ENCODE results near the gene GALNT18.
A peak's percentile ranks its signal among the peaks of the same experiment; 100 is the strongest.

The GALNT18 gene

DNA sequence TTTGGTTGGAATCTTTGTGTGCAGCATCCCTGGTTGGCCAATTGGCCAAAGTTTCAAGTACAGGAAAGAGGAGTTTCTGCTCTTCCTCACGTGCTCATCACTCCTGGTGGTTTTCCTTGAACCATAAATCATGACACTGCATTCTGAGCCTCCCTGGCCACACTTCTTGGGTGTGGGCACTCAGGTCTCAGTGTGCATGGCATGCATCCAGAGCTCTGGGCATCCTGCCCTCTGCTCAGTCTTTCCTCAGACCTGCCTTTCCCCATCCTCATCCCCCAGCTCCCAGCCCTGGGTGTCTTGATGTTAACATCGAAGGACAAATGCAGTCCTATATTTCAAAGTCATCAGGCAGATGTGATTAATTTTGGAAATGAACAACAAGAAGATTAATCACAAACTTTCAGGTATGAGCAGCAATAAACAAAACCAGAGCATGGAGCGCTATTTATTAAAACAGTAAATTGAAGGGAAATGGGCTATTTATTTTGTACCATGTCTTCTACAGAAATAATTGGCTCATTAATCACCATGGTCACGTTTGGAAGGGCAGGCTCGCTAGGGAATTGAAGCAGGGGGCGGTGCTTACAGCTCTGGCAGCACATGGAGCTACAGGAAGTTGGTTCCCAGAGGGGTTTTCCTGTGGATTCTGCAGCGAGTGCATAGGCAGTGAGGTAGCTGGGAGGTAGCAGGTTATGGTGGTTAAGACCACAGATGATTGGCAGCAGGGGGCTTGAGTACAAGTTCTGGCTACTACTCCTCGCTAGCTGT lies 358.4 kb downstream of the GALNT18 start:
- peak; percentile 14 for DNase-seq (ENCODE audit: extremely low read depth, low read depth)
- H3K4me3 ChIP-seq (replicated peaks; ENCODE audit: low read depth, low read length): no peak overlapping the region

DNA sequence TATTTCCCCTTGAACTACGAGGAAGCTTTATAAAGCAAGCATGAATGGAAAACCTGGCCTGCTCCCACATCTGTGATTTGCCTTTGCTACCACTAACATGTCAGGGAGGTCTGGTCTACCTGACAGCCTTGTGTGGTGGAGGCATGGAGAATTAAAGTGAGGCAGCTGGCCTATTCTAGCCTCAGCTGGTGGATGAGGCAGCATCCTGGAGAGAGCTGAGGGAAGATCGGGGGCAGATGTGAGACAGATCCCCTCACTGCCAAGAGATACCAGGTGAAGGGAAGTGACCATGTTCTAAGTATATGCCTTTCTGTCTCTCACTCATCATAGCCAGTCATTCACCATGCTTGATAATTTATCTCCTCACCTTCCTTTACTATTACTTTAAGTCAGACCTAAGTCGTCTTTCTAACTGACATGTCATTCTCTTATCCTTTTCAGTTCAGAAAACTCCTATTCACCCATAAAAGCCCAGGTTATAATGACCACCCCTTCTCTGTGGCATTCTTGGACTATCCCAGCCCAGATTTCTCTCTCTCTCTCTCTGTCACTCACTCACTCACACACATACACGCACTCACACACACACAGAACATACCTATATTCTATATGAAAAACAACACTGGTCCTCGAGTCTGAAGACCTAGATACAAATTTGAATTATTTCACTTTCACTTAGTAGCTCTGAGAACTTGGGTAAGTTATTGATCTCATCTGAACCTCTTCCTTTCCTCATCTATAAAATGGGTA lies 359.5 kb downstream of the GALNT18 start:
- H3K4me3 ChIP-seq (replicated peaks; ENCODE audit: low read depth, low read length): no peak overlapping the region
- DNase-seq (ENCODE audit: extremely low read depth, low read depth): no peak
- TF ChIP-seq, protein P1, sequence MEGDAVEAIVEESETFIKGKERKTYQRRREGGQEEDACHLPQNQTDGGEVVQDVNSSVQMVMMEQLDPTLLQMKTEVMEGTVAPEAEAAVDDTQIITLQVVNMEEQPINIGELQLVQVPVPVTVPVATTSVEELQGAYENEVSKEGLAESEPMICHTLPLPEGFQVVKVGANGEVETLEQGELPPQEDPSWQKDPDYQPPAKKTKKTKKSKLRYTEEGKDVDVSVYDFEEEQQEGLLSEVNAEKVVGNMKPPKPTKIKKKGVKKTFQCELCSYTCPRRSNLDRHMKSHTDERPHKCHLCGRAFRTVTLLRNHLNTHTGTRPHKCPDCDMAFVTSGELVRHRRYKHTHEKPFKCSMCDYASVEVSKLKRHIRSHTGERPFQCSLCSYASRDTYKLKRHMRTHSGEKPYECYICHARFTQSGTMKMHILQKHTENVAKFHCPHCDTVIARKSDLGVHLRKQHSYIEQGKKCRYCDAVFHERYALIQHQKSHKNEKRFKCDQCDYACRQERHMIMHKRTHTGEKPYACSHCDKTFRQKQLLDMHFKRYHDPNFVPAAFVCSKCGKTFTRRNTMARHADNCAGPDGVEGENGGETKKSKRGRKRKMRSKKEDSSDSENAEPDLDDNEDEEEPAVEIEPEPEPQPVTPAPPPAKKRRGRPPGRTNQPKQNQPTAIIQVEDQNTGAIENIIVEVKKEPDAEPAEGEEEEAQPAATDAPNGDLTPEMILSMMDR (IDR thresholded peaks at IDR 0.05; ENCODE audit: low read depth, low read length, missing control alignments): no peak

More for the DNA sequence above, 358.4 kb downstream of the GALNT18 start:
- TF ChIP-seq, protein P1 (IDR thresholded peaks at IDR 0.05; ENCODE audit: low read depth, low read length, missing control alignments): no peak

DNA sequence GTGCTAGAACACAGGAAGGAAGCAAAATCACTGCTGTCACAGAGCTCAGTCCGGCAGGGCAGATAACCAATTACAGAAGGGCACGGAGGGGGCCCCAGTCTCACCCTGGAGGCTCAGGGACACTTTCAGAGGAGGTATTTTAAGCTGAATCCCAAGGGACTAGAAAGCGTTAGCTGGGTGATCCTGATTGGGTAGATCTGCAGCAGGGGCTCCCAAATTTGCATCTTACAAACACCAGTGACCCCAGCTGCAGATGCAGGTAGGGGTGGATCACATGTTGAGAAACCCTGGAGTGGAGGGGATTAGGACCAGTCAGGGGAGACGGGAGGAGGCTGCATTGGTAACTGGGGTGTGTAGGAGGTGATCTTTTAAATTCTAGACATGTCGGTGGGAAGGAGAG lies 360.2 kb downstream of the GALNT18 start:
- H3K4me3 ChIP-seq (replicated peaks; ENCODE audit: low read depth, low read length): no peak overlapping the region
- no peak for DNase-seq (ENCODE audit: extremely low read depth, low read depth)
- TF ChIP-seq, protein P1 (IDR thresholded peaks at IDR 0.05; ENCODE audit: low read depth, low read length, missing control alignments): no peak

DNA sequence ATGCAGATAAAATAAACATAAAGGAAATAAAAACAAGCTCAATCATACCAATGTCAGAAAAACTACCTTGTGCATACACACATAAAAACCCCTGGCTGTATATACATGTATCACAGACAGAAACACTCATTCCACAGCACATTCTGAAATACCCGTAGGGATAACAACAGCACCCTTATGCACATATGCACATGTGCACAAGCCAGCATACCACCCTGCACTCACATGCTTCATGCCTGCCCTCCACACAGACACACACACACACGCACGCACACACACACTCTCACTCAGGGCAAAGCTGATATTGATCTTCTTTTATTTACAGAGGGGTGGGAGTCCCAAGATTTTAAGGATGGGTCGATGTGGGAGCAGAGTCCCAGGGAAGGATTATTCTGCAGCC lies 360.9 kb downstream of the GALNT18 start:
- H3K4me3 ChIP-seq (replicated peaks; ENCODE audit: low read depth, low read length): no peak overlapping the region
- TF ChIP-seq, protein P1 (IDR thresholded peaks at IDR 0.05; ENCODE audit: low read depth, low read length, missing control alignments): no peak
- DNase-seq (ENCODE audit: extremely low read depth, low read depth): no peak

DNA sequence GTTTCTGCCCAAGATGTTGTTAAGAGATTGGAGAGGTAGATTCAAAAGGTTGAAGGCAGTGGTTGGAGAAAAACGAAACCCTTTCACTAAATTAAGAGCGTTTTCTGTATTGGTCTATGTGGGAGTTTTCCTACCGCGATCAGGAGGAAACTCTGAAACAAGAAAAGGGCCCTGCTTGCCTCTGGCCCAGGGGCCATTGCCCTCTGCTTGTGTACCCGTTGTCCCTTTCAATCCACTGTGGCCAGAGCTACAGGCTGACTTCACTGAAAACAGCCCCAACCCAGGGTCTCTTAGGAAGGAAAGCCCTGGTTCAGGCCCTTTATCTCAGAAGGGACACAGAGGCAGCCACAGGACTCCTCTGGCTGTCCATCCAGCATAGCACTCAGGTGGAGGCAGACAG lies 367.8 kb downstream of the GALNT18 start:
- TF ChIP-seq, protein P1 (IDR thresholded peaks at IDR 0.05; ENCODE audit: low read depth, low read length, missing control alignments): no peak
- H3K4me3 ChIP-seq (replicated peaks; ENCODE audit: low read depth, low read length): no peak overlapping the region
- DNase-seq (ENCODE audit: extremely low read depth, low read depth): no peak

DNA sequence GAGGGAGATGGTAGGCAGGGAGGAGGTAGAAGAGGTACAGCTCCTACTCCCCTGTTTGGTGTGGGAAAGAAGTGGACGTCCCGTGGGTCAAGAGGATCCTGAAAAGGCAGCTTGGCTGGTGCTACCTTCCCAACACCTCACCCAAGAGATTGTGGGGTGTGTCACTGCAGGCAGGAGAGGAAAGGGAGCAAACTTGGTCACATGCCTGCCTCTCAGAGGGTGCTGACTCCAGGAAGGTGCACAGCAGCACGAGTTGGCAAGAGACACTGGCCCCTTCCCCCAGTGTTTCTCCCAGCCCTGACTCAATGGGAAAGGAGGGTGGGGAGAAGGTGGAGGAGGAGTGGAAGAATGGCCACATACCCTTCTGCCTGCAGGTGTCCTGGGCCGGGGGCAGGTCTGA lies 368.3 kb downstream of the GALNT18 start:
- TF ChIP-seq, protein P1 (IDR thresholded peaks at IDR 0.05; ENCODE audit: low read depth, low read length, missing control alignments): no peak
- no peak for DNase-seq (ENCODE audit: extremely low read depth, low read depth)
- H3K4me3 ChIP-seq (replicated peaks; ENCODE audit: low read depth, low read length): no peak overlapping the region

Data from HFF-Myc (cell line).